HG02870 (cell line): ENCODE data around the gene STXBP5.

ENCODE experiments used
- ATAC-seq: cut with Tn5 transposase; IDR thresholded peaks from one replicate; pipeline ENCODE4 v1.9.1; 2021; ENCODE audit warnings: mild to moderate bottlenecking, moderate library complexity; ENCODE audit not compliant: unreplicated experiment

STXBP5 gene

DNA sequence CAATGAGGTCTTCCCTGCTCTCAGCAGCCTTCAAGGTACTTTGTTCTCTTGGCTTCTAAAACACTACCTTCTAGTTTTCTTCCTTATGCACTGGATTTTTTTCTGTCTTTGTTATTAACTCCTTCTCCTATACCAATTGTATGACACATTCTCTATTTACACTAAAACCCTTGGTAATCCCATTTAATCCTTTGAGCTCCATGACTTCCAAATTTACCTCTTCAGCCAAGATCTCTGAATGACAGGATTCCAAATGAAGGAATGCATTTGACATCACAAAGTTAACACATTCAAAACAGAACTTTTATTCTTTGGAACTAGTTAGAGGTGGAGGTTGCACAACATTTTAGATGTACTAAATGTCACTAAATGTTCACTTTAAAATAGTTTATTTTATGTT is 217.7 kb downstream of the STXBP5 start:
- no peak for ATAC-seq

DNA sequence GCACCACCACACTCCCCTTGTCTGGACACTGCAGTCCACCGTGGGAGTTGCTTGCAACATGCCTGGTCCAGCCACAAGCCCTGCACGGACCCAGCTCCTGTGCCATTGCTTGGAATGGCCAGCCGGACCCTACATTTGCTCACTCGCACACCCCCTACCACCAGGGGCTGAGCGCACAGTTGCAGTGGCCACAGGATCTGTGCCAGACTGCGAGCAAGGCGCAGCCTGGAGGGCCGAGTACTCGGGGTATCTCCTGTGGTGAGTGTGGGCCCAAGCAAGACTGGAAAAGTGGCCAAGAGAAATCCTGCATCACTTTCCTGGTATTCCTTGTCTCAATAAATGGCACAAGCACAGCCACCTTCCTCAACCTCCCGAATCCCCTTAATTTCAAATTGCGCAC is 218.9 kb downstream of the STXBP5 start:
- ATAC-seq: no peak

DNA sequence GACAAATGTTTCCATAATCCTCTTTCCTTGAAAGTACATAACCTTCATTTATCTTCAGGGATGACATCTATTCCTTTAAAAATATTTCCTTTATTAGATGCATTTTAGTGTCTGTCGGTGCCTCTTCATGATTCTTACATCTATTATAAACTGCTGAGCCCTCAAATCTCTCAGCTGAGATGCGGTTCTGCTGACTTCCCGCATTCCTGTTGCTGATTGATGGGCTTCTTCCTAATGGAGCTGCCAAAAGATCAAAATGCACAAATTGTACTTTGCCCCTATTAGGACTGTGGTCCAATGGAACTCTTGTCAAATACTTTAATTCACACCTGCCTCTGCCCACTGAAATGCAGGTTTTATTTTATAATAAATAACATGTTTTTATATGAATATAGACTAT is 225.6 kb downstream of the STXBP5 start:
- ATAC-seq: no peak

DNA sequence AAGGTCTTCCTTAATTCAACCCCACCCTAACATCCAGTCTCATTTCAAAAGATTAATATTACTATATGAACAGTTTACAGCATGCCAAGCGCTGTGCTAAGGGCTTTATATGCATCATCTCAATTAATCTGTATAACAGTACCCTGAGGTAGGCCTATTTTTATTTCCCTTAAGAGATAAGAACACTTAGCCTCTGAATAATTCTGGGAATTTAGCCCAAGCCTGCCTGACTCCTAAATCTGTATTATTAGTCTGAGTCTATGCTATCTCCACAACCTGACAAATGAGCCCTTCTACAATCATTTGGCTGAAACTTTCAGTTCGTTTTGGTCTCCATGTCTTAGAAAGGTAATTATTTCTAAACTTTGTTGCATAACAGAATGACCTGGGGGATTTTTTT is 226.6 kb downstream of the STXBP5 start:
- no peak for ATAC-seq

DNA sequence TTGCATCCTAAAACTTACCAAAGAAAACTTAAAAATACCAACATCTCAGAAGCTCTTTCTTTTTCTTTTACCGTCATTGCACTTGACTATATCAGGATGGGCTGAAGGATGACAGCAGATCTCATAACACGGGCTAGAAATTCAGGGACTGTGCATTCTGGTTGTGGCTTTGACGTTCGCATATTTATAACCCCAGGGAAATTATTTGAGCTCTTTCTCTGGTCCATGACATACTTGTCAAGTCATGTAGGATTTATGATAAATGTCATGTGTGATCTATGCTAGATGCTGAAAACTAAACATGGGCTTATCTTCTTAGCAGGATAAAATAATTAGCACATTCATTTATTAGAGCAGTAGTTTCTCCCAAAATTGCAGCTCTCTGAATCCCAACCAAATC is 229.9 kb downstream of the STXBP5 start:
- ATAC-seq: no peak

DNA sequence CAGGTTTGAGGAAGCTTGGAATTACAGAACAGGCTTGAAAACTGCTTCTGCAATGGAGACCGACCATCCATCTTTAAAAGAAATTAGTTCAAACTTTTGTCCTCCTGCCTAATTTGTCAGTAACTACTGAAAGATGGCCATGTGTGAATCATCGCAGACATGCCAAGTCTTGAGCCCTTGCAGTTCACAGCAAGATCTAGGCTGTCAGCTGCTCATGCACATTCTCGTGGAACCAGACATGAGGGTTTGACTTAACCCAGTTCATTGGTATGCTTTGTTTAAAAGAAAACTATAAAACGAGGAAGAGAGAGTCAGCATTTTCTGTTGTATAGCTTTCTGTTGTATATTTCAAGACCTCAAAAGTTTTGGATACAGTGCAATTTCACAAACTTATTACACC is 230.3 kb downstream of the STXBP5 start:
- no peak for ATAC-seq

DNA sequence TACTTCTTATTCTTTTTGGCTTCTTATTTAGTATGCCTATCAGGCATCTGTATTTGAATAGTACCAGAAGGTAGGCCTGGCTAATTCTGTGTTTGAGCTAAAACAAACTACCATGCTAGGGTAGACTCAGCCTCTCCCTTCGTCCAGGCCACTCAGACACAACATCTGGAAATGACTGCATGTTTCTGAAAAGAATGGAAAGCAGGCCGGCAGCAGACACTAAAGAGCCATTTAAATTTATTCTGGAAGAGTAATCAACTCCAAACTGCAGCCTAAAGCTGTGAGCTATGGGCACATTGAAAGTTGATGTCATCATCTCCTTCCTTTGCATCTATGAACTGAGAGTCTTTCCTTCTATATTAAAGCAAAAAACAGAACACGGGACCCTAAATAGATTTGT is 233.4 kb downstream of the STXBP5 start:
- ATAC-seq: no peak

DNA sequence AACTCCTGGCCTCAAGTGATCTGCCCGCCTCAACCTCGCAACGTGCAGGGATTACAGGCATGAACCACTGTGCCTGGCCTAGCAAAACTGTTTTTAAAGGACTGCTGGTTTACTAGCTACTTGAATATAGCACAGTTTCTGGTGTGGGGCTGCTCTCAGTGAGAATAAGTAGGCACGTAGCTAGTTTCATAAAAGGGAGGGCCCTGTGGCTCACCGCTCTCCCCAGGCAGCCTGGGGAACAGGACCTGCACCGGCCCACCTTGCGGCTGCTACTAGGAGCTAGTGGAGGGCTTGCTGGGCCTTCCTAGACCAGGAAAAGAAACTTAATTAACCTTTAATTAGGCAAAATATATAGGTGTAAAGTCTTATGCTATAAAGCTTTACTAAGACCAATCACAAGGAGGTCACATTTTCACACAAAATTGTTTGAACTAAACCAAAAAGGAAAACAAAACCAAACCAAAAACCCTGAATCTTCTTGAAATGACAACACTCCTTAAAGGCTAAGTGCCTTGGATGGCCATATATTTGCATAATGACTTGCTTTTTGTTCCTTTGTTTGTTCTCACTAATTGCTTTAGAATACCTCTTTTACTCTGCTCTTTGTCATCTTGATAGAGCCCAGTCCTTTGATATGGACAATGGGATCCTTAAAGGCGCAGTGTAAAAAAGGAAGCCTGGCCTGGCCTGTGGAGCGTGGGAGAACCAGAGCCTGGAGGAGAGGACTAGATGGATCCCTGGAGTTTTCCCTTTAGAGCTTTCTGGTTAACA is 234.7 kb downstream of the STXBP5 start:
- peak; percentile 67 for ATAC-seq
